ENCODE measurements around the gene CREB5. TPM values are rescaled to one million over a fixed set of nuclear protein-coding genes. Genes with fewer than 3 reads are reported as not detected.

CREB5 gene
- total RNA-seq, 2 donors from 2014 or later = 0.53 to 2.6 TPM

DNA sequence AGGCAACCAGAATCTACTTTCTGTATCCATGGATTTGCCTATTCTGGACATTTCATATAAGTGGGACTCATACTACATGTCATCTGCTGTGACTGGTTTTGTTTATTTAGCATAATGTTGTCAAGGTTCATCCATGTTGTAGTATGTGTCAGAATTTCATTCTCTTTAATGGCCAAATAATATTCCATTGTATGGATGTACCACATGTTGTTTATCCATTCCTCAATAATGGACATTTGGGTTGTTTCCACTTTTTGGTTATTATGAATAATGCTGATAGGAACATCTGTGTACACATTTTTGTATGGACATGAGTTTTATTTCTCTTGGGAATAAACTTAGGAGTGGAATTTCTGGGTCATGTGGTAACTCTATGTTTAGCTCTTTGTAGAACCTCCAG, 133.7 kb downstream of the CREB5 start:
- Mint-ChIP-seq H3K27ac (no peak overlapping the region), H3K36me3 (ENCODE audit: low read depth) (no peaks in the 10 kb centered on the region), H3K9me3 (peaks cover 11% of the 10 kb centered on the region), H3K4me1 (peaks cover 6% of the 10 kb centered on the region), H3K27me3 (ENCODE audit: insufficient read depth) (no peaks in the 10 kb centered on the region), H3K4me3 (no peak overlapping the region)
- no peaks in the 10 kb centered on the region for H3K27me3 ChIP-seq (ENCODE audit: control insufficient read depth, insufficient read depth, low read length, poor library complexity, severe bottlenecking)
- H3K9me3 ChIP-seq (ENCODE audit: control insufficient read depth, low read length) = peaks cover 19% of the 10 kb centered on the region
- no peak overlapping the region for H3K9ac ChIP-seq (ENCODE audit: extremely low read depth, low read length, poor library complexity, severe bottlenecking)
- H3K36me3 ChIP-seq (ENCODE audit: control insufficient read depth, insufficient read depth, low read length) = no peaks in the 10 kb centered on the region
- no peak overlapping the region for H3K27ac ChIP-seq (ENCODE audit: low read depth, low read length)
- no peak overlapping the region for H3K4me3 ChIP-seq (ENCODE audit: low read length)
- no peak for DNase-seq
- TF ChIP-seq, protein P1, sequence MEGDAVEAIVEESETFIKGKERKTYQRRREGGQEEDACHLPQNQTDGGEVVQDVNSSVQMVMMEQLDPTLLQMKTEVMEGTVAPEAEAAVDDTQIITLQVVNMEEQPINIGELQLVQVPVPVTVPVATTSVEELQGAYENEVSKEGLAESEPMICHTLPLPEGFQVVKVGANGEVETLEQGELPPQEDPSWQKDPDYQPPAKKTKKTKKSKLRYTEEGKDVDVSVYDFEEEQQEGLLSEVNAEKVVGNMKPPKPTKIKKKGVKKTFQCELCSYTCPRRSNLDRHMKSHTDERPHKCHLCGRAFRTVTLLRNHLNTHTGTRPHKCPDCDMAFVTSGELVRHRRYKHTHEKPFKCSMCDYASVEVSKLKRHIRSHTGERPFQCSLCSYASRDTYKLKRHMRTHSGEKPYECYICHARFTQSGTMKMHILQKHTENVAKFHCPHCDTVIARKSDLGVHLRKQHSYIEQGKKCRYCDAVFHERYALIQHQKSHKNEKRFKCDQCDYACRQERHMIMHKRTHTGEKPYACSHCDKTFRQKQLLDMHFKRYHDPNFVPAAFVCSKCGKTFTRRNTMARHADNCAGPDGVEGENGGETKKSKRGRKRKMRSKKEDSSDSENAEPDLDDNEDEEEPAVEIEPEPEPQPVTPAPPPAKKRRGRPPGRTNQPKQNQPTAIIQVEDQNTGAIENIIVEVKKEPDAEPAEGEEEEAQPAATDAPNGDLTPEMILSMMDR (conservative IDR thresholded peaks at IDR 0.05) = no peak
- H3K4me1 ChIP-seq (ENCODE audit: control insufficient read depth, insufficient read depth, low read length) = no peaks in the 10 kb centered on the region

DNA sequence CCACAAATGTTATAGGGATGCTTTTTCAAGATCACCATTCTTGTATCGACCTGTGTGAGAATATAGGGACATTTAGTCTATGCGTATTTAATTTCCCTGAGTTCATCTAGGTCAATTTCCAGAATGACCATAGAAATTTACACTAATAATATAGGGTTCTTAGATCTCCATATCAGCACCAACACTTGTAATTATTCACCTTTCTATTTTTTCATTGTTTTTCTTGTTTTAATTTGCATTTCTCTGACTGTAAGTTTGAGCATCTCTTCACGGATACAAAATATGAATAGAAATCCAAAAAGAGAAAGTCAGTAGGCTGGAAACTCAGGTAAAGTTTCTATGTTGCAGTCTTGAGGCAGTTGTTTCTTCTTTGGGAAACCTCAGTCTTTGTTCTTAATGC, 134.8 kb downstream of the CREB5 start:
- H3K27me3 Mint-ChIP-seq (ENCODE audit: insufficient read depth) = no peaks in the 10 kb centered on the region
- Histone ChIP-seq H3K9me3 (ENCODE audit: control insufficient read depth, low read length) (peaks cover 19% of the 10 kb centered on the region), H3K4me1 (ENCODE audit: control insufficient read depth, insufficient read depth, low read length) (no peaks in the 10 kb centered on the region), H3K4me3 (ENCODE audit: low read length) (no peak overlapping the region), H3K27ac (ENCODE audit: low read depth, low read length) (no peak overlapping the region), H3K36me3 (ENCODE audit: control insufficient read depth, insufficient read depth, low read length) (no peaks in the 10 kb centered on the region), H3K27me3 (ENCODE audit: control insufficient read depth, insufficient read depth, low read length, poor library complexity, severe bottlenecking) (no peaks in the 10 kb centered on the region), H3K9ac (ENCODE audit: extremely low read depth, low read length, poor library complexity, severe bottlenecking) (no peak overlapping the region)
- TF ChIP-seq, protein P1 (conservative IDR thresholded peaks at IDR 0.05) = no peak
- peaks cover 11% of the 10 kb centered on the region for H3K4me1 Mint-ChIP-seq
- no peaks in the 10 kb centered on the region for H3K36me3 Mint-ChIP-seq (ENCODE audit: low read depth)
- H3K4me3 Mint-ChIP-seq = no peak overlapping the region
- no peak for DNase-seq
- no peak overlapping the region for H3K27ac Mint-ChIP-seq
- H3K9me3 Mint-ChIP-seq = peaks cover 11% of the 10 kb centered on the region
- WGBS, 2 experiments (ENCODE audit: insufficient coverage in 1 of 2, insufficient read length in 1 of 2) = 93 to 100% methylated on average over 3 of the region's 3 CpGs

DNA sequence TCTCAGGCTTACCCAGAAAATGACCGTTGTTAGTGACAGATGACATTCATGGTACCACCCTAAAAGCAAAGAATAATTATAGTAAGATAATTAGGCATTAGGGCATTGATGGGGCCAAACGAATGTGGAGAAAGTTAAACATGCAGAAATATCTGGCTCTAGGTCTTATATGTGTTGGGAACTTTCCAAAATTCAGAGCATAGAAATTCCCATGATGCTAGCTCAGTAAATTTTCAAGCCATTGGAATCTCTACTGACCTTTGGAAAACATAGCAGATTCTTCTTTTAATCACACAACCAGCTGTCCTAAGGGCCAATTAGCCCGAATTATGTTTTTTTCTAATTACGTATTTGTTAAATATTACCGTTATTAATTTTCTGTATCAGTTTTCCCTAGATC, 136.1 kb downstream of the CREB5 start:
- Mint-ChIP-seq H3K27me3 (ENCODE audit: insufficient read depth) (no peaks in the 10 kb centered on the region), H3K4me3 (no peak overlapping the region), H3K36me3 (ENCODE audit: low read depth) (no peaks in the 10 kb centered on the region), H3K4me1 (peaks cover 8% of the 10 kb centered on the region), H3K27ac (no peak overlapping the region), H3K9me3 (peaks cover 11% of the 10 kb centered on the region)
- Histone ChIP-seq H3K4me1 (ENCODE audit: control insufficient read depth, insufficient read depth, low read length) (no peaks in the 10 kb centered on the region), H3K36me3 (ENCODE audit: control insufficient read depth, insufficient read depth, low read length) (no peaks in the 10 kb centered on the region), H3K9me3 (ENCODE audit: control insufficient read depth, low read length) (peaks cover 19% of the 10 kb centered on the region), H3K27me3 (ENCODE audit: control insufficient read depth, insufficient read depth, low read length, poor library complexity, severe bottlenecking) (no peaks in the 10 kb centered on the region), H3K9ac (ENCODE audit: extremely low read depth, low read length, poor library complexity, severe bottlenecking) (no peak overlapping the region), H3K27ac (ENCODE audit: low read depth, low read length) (no peak overlapping the region), H3K4me3 (ENCODE audit: low read length) (no peak overlapping the region)
- TF ChIP-seq, protein P1 (conservative IDR thresholded peaks at IDR 0.05) = no peak
- 91 to 97% methylated on average over 4 to 5 of the region's 5 CpGs for WGBS, 2 experiments (ENCODE audit: insufficient coverage in 1 of 2, insufficient read length in 1 of 2)
- no peak for DNase-seq
